Measurements from ENCODE around the gene VAMP1.
"Not testable (repeated sequence)": the region's sequence is repeated elsewhere in the genome, so short reads cannot be mapped to it uniquely, and the experiment has no call there.

VAMP1 gene

GRCh38 chr12:6470375-6471163, at the start of gene VAMP1:
TSS of gene VAMP1 (minus strand) at chr12:6470677. CDS start at chr12:6470531, 146 bp downstream.
- peak; percentile 95 to 99 for DNase-seq

- DNase-seq = no peak
Measured at GRCh38 chr12:6520186-6520585, 49.7 kb upstream of the VAMP1 start.

GRCh38 chr12:6508087-6508486, 37.6 kb upstream of the VAMP1 start:
- no peak for DNase-seq

GRCh38 chr12:6507102-6507998, 36.9 kb upstream of the VAMP1 start:
- no peak for DNase-seq

GRCh38 chr12:6500466-6500865, 30.0 kb upstream of the VAMP1 start:
- DNase-seq = no peak

GRCh38 chr12:6497291-6497690, 26.8 kb upstream of the VAMP1 start:
- not testable (repeated sequence) for DNase-seq

GRCh38 chr12:6494968-6495367, 24.5 kb upstream of the VAMP1 start:
- DNase-seq = no peak

- peak in 1 of 2 experiments; percentile 37 for DNase-seq
Measured at GRCh38 chr12:6494258-6494743, 23.8 kb upstream of the VAMP1 start.

- DNase-seq = peak; percentile 94 to 98
Measured at GRCh38 chr12:6493497-6494257, 23.2 kb upstream of the VAMP1 start, which contains the start of gene NCAPD2. TSS of gene NCAPD2 (plus strand) at chr12:6494102. CDS start at chr12:6495099, 997 bp downstream.

- peak; percentile 89 to 98 for DNase-seq
Measured at GRCh38 chr12:6492838-6493496, 22.5 kb upstream of the VAMP1 start, which contains the start of gene MRPL51. TSS of gene MRPL51 (minus strand) at chr12:6493262. CDS start at chr12:6493136, 126 bp downstream.

- DNase-seq = not testable (repeated sequence)
Measured at GRCh38 chr12:6490673-6491072, 20.2 kb upstream of the VAMP1 start.

- no peak for DNase-seq
Measured at GRCh38 chr12:6489449-6489848, 19.0 kb upstream of the VAMP1 start.

GRCh38 chr12:6488240-6488639, 17.8 kb upstream of the VAMP1 start:
- no peak for DNase-seq

GRCh38 chr12:6478416-6478815, 7.9 kb upstream of the VAMP1 start:
- no peak for DNase-seq

GRCh38 chr12:6477601-6478377, 7.3 kb upstream of the VAMP1 start:
- DNase-seq = not testable (repeated sequence)

GRCh38 chr12:6476489-6476888, 6.0 kb upstream of the VAMP1 start:
- no peak for DNase-seq

GRCh38 chr12:6475233-6475975, 4.9 kb upstream of the VAMP1 start:
- DNase-seq = not testable (repeated sequence)

GRCh38 chr12:6472491-6472890, 2.0 kb upstream of the VAMP1 start:
- DNase-seq = no peak

- no peak for DNase-seq
Measured at GRCh38 chr12:6471989-6472360, 1.5 kb upstream of the VAMP1 start.

- no peak for DNase-seq
Measured at GRCh38 chr12:6469609-6470374, 685 bp downstream of the VAMP1 start.
